Central memory CD8-positive, alpha-beta T cell (primary cell): Measurements from ENCODE around the gene TWIST2.

Experiments used
- ATAC-seq: fragments of 150-1000 bp; cut with Tn5 transposase; replicated peaks from 2 replicates; pipeline ENCODE4 v1.10.0; 2022; ENCODE audit warnings: mild to moderate bottlenecking, moderate FRiP score, moderate number of reproducible peaks; ENCODE audit not compliant: poor library complexity, severe bottlenecking; ENCODE audit errors: extremely low read depth
- DNase-seq, 2 donors: peaks; one replicate each; pipeline ENCODE4 v3.0.0; 2021; ENCODE audit warnings: low spot score in 2 of 2
- H3K27ac Mint-ChIP-seq: one replicate; pipeline ENCODE4 v1.8.0; 2022; ENCODE audit warnings: low read depth, mild to moderate bottlenecking, moderate library complexity, mixed read lengths
- H3K27me3 Mint-ChIP-seq: one replicate; pipeline ENCODE4 v1.8.0; 2022; ENCODE audit warnings: mixed read lengths
- H3K36me3 Mint-ChIP-seq: one replicate; pipeline ENCODE4 v1.8.0; 2022; ENCODE audit warnings: mild to moderate bottlenecking, moderate library complexity, mixed read lengths; ENCODE audit not compliant: insufficient read depth
- H3K4me1 Mint-ChIP-seq: one replicate; pipeline ENCODE4 v1.8.0; 2022; ENCODE audit warnings: mixed read lengths
- H3K4me3 Mint-ChIP-seq: one replicate; pipeline ENCODE4 v1.8.0; 2022; ENCODE audit warnings: mild to moderate bottlenecking, moderate library complexity, mixed read lengths
- H3K9me3 Mint-ChIP-seq: one replicate; pipeline ENCODE4 v1.8.0; 2022; ENCODE audit warnings: mixed read lengths

The TWIST2 gene

GRCh38 chr2:238864207-238865014 is 16.5 kb downstream of the TWIST2 start:
- peaks cover 52% of the 10 kb centered on the region for H3K27me3 Mint-ChIP-seq
- DNase-seq (no peak), ATAC-seq (no peak)
- no peaks in the 10 kb centered on the region for H3K36me3 Mint-ChIP-seq
- H3K4me1 Mint-ChIP-seq: no peaks in the 10 kb centered on the region
- no peaks in the 10 kb centered on the region for H3K9me3 Mint-ChIP-seq
- no peak overlapping the region for H3K4me3 Mint-ChIP-seq
- no peak overlapping the region for H3K27ac Mint-ChIP-seq

DNA sequence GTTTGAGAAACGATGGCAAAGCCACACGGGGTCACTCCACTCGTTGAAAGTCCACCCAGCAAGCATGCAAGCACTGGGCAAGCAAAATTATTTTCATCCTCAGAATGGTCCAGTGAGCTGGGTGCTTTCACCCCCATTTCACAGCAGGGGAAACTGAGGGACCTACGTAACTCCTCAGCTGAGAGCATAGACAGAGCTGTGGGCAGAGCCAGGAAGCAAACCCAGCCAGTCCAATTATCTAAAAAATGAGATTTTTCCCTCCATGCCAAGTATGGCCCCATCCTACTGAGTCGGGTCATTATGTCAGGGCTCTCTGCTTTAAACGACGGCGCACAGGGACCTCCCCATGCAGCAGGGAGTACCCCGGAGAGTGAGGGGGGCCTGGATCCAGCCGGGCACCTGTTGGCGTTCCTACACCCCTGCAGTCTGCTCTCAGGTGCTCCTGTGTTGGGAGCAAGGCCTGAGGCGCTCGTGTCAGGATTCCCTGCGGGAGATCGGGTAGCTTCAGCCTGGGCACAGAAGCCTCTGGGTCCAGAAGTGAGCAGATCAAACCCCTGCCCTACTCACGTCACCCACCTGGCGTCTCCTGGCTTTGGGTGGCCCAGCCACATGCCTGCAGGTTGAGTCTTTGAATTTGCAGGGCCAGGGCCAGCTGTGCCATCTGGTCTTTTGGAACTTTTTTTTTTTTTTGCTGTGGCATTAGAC is 17.3 kb downstream of the TWIST2 start:
- no peak overlapping the region for H3K27ac Mint-ChIP-seq
- H3K4me3 Mint-ChIP-seq: no peak overlapping the region
- H3K36me3 Mint-ChIP-seq: peaks cover 3% of the 10 kb centered on the region
- no peaks in the 10 kb centered on the region for H3K4me1 Mint-ChIP-seq
- ATAC-seq: no peak
- peaks cover 44% of the 10 kb centered on the region for H3K27me3 Mint-ChIP-seq
- no peak for DNase-seq
- H3K9me3 Mint-ChIP-seq: peaks cover 7% of the 10 kb centered on the region

- Mint-ChIP-seq H3K27me3 (peaks cover 38% of the 10 kb centered on the region), H3K4me3 (no peak overlapping the region), H3K9me3 (peaks cover 8% of the 10 kb centered on the region), H3K36me3 (peaks cover 4% of the 10 kb centered on the region), H3K4me1 (no peaks in the 10 kb centered on the region), H3K27ac (no peak overlapping the region)
- DNase-seq (no peak), ATAC-seq (no peak)
Measured at GRCh38 chr2:238865744-238866355, 18.0 kb downstream of the TWIST2 start.

- peaks cover 8% of the 10 kb centered on the region for H3K9me3 Mint-ChIP-seq
- H3K4me1 Mint-ChIP-seq: no peaks in the 10 kb centered on the region
- H3K4me3 Mint-ChIP-seq: no peak overlapping the region
- H3K27ac Mint-ChIP-seq: no peak overlapping the region
- peaks cover 30% of the 10 kb centered on the region for H3K27me3 Mint-ChIP-seq
- DNase-seq (no peak), ATAC-seq (no peak)
- H3K36me3 Mint-ChIP-seq: peaks cover 4% of the 10 kb centered on the region
Measured at GRCh38 chr2:238866656-238867277, 18.9 kb downstream of the TWIST2 start.

- Mint-ChIP-seq H3K4me3 (no peak overlapping the region), H3K27me3 (peaks cover 20% of the 10 kb centered on the region), H3K4me1 (no peaks in the 10 kb centered on the region), H3K9me3 (peaks cover 8% of the 10 kb centered on the region), H3K27ac (no peak overlapping the region), H3K36me3 (peaks cover 4% of the 10 kb centered on the region)
- DNase-seq: no peak
- no peak for ATAC-seq
Measured at GRCh38 chr2:238868067-238868524, 20.2 kb downstream of the TWIST2 start.

GRCh38 chr2:238868616-238869292 is 20.9 kb downstream of the TWIST2 start:
- peaks cover 8% of the 10 kb centered on the region for H3K9me3 Mint-ChIP-seq
- DNase-seq (no peak), ATAC-seq (no peak)
- H3K36me3 Mint-ChIP-seq: peaks cover 4% of the 10 kb centered on the region
- no peak overlapping the region for H3K27ac Mint-ChIP-seq
- H3K27me3 Mint-ChIP-seq: peaks cover 25% of the 10 kb centered on the region
- H3K4me3 Mint-ChIP-seq: no peak overlapping the region
- no peaks in the 10 kb centered on the region for H3K4me1 Mint-ChIP-seq

DNA sequence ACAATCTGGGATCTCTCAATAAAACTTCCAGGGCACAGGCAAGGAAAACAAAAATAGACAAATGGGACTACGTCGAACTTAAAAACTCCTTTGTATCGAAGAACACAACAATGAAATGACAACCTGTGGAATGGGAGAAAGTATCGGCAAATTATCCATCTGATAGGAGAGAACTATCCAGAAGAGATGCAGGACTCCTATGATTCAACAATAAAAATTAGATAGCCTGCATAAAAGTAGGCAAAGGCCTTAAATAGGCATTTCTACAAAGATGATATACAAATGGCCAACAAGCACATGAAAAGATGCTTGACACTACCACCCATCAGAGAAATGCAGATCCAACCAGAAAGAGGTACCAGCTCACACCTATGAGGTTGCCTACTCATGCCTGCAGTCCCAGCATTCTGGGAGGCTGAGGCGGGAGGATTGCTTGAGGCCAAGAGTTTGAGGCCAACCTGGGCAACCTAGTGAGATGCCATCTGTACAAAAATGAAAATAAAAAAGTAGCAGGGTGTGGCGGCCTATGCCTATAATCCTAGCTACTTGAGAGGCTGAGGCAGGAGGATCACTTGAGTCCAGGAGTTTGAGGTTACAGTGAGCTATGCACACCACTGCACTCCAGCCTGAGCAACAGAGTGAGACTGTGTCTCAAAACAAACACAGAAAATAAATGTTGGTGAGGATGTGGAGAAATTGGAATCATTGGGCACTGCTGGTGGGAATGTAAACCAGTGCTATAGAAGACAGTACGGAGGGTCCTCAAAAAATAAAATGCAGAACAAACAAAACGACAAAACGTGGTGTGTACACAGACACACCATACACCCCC is 21.6 kb downstream of the TWIST2 start:
- DNase-seq: no peak
- Mint-ChIP-seq H3K4me1 (no peaks in the 10 kb centered on the region), H3K27me3 (peaks cover 33% of the 10 kb centered on the region), H3K27ac (peak overlapping the region; percentile 52), H3K9me3 (peaks cover 8% of the 10 kb centered on the region), H3K4me3 (no peak overlapping the region), H3K36me3 (peaks cover 4% of the 10 kb centered on the region)
- no peak for ATAC-seq

GRCh38 chr2:238870261-238870660 is 22.4 kb downstream of the TWIST2 start:
- peak overlapping the region; percentile 52 for H3K27ac Mint-ChIP-seq
- no peaks in the 10 kb centered on the region for H3K4me1 Mint-ChIP-seq
- ATAC-seq: no peak
- no peak for DNase-seq
- no peak overlapping the region for H3K4me3 Mint-ChIP-seq
- H3K27me3 Mint-ChIP-seq: peaks cover 40% of the 10 kb centered on the region
- H3K9me3 Mint-ChIP-seq: peaks cover 8% of the 10 kb centered on the region
- peaks cover 4% of the 10 kb centered on the region for H3K36me3 Mint-ChIP-seq

GRCh38 chr2:238872026-238872425 is 24.1 kb downstream of the TWIST2 start:
- H3K36me3 Mint-ChIP-seq: peaks cover 4% of the 10 kb centered on the region
- peaks cover 53% of the 10 kb centered on the region for H3K27me3 Mint-ChIP-seq
- H3K4me1 Mint-ChIP-seq: no peaks in the 10 kb centered on the region
- ATAC-seq: no peak
- no peak for DNase-seq
- peaks cover 8% of the 10 kb centered on the region for H3K9me3 Mint-ChIP-seq
- H3K4me3 Mint-ChIP-seq: no peak overlapping the region
- H3K27ac Mint-ChIP-seq: no peak overlapping the region

- Mint-ChIP-seq H3K4me1 (no peaks in the 10 kb centered on the region), H3K27me3 (peaks cover 45% of the 10 kb centered on the region), H3K9me3 (peaks cover 8% of the 10 kb centered on the region), H3K27ac (no peak overlapping the region), H3K4me3 (no peak overlapping the region), H3K36me3 (peaks cover 4% of the 10 kb centered on the region)
- DNase-seq: no peak
- no peak for ATAC-seq
Measured at GRCh38 chr2:238872628-238873380, 24.9 kb downstream of the TWIST2 start.

DNA sequence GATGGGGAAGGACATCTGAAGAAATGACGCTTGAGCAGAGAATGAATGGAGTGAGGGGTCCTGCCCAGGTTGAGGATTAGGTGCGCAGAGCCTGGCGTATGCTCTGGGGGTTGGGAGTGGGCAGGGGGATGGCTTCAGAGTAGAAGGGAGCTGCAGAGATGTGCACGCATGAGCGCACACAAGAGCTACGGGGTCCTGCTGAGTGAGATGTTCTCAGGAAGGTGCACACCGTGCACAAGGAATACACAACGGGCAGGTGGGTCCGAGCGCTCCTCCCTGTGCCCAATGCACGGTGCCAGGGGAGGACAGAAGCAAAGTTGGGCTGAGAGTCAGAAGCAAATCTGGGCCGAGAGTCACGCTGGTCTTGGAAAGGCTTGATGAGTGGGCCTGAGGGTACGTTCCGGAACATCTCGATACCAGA is 25.5 kb downstream of the TWIST2 start:
- DNase-seq (no peak), ATAC-seq (no peak)
- no peak overlapping the region for H3K4me3 Mint-ChIP-seq
- no peak overlapping the region for H3K27ac Mint-ChIP-seq
- peaks cover 8% of the 10 kb centered on the region for H3K9me3 Mint-ChIP-seq
- H3K4me1 Mint-ChIP-seq: no peaks in the 10 kb centered on the region
- H3K27me3 Mint-ChIP-seq: peaks cover 44% of the 10 kb centered on the region
- H3K36me3 Mint-ChIP-seq: peaks cover 4% of the 10 kb centered on the region
